RPMI8226 (cell line): ENCODE measurements around the gene LPCAT1.
A peak's percentile ranks its signal among the peaks of the same experiment; 100 is the strongest.

Source experiments
- DNase-seq: peaks from one replicate; pipeline ENCODE4 v3.0.0-alpha.2; 2015

The LPCAT1 gene

DNA sequence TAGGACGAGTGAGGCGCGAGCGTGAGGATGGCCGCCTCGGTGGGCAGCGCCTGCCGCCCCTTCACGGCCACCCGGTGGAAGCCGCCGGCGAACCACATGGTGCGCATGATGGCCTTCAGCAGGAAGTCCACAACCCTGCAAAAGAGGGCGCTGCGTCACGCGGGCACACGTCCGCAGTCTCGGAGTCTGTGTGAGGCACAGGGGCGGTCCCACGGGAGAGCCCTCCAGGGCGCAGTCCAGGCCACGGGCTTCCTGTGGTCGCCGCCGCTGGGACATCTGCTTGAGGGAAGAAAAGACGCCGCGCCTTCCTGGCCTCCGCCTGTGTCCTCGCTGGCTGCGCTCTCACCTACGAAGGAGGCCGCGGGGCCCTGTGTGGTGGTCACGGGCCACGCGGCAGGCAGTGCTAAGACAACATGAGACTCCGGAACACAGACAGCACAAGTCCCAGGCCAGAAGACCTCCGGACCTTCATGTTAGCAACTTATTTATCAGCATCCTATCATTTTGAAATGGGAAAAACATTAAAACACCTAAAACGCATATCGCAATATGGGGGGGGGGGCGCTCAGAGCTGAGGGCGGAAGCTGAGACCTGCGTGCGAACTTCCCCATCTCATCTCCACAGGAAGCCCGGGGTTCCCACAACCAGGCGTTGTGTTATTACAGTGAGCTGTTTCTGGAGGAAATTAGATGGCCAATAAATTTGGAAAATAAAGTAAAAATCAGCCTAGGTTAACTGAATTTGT is 28.8 kb downstream of the LPCAT1 start:
- DNase-seq = no peak

- DNase-seq = no peak
Measured at GRCh38 chr5:1493941-1494340, 29.8 kb downstream of the LPCAT1 start.

- no peak for DNase-seq
Measured at GRCh38 chr5:1493413-1493812, 30.3 kb downstream of the LPCAT1 start.

DNA sequence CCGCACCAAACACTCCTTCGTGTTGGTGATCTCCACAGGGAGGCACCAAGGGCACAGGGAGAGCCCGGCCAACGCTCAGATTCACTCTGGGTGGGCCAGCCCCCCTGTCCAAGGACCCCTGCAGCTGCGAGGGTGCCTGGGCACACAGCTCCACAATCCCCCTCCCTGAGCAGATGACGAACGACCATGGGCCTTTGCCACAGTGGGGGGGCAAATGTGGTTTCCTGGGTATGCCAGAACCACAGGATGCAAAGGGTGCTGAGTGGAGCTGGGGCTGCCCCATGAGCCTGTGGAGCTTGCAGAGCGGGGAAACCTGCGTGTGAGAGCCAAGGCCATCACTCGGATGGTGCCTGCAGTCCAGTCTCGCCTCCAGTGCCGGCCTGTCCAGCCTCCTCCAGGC is 31.0 kb downstream of the LPCAT1 start:
- no peak for DNase-seq

DNA sequence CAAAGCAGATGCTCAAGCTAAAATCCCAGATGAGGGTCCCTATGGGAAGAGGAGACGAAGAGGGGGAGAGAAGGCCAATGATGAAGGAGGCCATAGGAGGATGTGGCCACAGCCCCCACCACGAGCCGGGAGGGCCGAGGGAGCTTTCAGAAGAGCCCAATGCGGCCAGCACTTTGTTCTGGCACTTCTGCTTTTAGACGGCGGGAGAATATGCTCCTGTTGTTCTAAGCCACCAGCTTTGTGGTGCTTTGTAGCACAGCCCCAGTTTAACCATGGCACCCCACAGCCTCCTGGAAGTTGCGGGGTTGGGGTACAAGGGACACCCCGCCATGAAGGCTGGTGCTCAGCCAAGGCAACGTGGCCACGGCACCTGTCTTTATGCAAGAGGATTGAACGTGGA is 33.4 kb downstream of the LPCAT1 start:
- no peak for DNase-seq

- no peak for DNase-seq
Measured at GRCh38 chr5:1489754-1490153, 34.0 kb downstream of the LPCAT1 start.

DNA sequence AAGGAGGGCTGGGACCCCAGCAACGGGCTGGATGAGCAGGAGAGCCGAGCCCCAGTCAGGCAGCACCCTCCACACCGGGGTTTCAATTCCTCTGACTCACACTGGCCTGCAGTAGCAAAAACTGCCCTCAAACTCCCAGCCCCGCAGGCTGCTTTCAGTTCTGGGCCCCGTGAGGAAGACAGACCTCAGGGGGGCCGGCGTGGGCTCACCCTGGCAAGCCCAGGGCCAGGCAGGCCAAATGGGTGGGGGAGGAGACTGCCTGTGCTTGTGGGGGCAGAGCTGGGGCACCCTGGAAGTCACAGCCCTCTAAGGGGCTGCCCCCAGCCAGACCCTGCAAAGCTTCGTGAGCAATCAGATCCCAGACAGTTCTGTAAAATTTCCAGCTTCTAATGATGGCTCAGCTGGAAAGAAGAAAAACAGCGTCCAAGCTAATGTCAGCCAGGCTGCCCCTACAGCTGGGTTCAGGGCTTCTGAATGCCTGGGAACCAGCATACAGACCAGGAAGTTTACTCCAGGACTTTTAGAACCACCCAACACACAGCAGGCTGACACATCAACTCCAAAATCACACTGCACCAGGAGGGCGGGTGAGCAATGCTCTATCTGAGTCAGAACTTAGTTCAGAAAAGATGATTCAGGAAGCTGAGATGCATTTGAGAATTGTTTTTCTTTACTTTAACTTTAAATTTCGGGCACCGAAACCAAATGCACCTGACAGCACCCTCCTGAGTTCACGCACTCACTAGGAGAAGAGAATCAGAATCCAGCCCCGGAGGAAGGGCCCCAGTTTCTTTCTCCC is 34.7 kb downstream of the LPCAT1 start:
- peak; percentile 64 for DNase-seq

- DNase-seq = no peak
Measured at GRCh38 chr5:1487079-1487764, 36.5 kb downstream of the LPCAT1 start.

GRCh38 chr5:1486271-1486670 is 37.5 kb downstream of the LPCAT1 start:
- no peak for DNase-seq

- DNase-seq = no peak
Measured at GRCh38 chr5:1485579-1486118, 38.1 kb downstream of the LPCAT1 start.

- no peak for DNase-seq
Measured at GRCh38 chr5:1484730-1485578, 38.8 kb downstream of the LPCAT1 start.

DNA sequence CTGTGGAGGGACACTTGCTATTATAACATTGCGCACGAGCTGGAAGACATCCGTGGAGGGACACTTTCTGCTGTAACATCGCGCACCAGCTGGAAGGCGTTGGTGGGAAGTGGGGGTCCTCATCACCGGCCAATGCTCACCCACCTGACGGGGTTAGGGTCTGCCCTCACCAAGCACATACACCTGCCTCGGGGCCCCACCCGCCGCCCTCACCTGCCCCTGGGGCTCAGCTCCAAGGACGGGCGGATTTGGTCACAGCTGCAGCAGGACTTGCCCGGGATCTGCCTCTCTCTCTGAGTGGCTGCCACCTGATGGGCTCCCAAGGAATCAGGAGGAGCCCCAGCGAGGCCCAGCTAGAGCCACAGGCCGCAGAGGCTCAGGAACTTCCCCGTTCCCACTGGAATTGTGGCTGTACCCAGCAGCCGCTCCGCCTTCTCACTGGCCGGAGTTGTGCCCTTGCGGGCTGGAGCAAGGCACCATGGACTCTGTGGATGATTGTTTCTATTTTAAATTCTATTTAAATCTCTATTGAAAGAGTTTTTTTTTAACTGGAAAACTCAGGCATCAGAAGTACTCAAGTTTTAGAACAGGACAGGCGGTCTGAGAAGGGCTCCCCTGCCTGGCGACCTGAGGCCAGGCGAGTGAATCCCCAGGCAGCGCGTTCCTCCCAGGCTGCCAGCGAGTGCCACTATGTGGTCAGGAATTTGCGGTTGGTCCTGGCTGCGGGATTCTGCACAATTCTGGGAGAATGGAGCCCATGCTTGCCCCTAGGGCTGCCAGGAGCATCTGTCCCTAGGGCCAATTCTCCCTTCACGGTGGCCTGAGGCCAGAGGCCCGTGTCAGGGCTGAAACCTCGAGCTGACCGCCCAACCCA is 39.7 kb downstream of the LPCAT1 start:
- no peak for DNase-seq

DNA sequence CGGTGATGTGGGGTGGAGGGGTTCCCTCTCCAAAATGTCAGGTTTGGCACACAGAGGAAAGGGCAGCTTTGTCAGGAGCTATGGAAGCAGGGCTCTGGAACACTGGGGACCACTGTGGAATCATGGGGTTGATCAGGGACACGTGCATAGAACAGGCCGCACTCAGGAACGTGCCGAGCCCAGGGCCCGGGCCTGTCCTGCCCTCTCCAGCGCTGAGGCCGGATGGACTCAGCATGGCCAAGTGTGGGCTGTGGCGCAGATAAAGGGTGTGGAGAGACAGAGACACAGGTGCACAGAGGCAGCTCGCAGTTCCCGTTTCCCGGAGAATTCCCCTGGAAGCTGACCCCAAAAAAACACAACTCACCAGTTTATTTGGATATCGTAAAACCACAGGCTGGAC is 40.7 kb downstream of the LPCAT1 start:
- no peak for DNase-seq

DNA sequence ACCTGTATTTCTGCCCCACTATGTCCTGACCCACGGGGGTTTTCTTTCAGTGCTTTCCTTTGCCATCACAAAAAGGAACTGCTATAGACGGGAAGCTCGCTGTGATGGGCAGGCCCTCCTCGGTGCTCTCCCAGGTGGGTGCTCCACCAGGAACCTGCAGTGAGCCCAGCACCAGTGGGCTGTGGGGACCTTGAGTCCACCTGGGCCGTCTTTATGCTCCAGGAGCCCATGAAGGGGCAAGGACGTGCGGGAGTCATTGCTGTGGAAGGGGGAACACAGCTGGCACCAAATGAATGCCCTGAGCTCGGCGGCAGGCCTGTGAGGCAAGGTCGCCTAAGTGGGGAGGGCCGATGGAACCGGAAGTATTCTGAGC is 41.8 kb downstream of the LPCAT1 start:
- no peak for DNase-seq

GRCh38 chr5:1481266-1481958 is 42.3 kb downstream of the LPCAT1 start:
- DNase-seq = no peak

- DNase-seq = no peak
Measured at GRCh38 chr5:1480806-1481205, 43.0 kb downstream of the LPCAT1 start.

- DNase-seq = no peak
Measured at GRCh38 chr5:1480217-1480616, 43.5 kb downstream of the LPCAT1 start.

DNA sequence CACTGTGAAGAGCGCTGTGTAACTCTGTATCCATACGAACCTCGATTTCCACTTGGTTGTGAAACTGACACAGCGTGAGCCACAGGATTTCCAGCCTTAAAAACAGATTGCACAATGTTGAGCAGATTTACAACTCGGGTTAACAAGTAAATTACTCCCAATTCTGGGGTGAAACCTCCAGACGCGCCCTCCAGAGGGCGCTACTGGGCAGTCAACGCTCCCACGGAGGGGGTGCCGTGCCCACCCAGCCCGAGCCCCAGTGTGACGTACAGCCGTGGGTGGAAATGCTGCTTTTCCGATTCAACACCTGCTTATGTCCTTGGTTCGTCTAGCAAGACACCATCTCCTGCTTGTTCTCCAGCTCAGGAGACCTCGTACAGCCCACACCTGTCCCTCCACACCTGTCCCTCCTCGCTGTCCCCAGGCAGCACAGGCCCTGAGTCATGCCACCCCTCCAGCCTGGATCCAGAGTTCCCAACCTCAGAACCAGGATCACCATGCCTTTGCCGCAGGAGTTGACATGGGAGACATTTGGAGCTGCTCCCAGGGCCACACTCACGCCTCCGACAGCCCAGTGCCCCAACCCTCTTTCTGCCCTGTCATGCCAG is 44.1 kb downstream of the LPCAT1 start:
- peak; percentile 37 for DNase-seq

DNA sequence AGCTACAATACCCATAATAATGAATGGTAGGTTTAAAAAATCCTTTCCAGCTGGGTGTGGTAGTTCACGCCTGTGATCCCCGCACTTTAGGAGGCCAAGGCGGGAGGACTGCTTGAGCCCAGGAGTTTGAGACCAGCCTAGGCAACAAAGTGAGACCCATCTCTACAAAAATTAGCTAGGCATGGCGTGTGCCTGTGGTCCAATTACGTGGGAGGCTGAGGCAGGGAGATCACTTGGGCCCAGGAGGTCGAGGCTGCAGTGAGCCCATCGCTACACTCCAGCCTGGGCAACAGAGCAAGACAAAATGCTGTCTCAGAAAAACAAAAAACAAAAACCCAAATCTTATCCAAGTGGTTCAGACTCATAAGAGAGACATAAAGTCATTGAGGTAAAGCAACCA is 44.7 kb downstream of the LPCAT1 start:
- DNase-seq = no peak

GRCh38 chr5:1478271-1479035 is 45.3 kb downstream of the LPCAT1 start:
- DNase-seq = no peak
